Measurements from ENCODE around the gene FAHD2B.
"Not testable (repeated sequence)": the region's sequence is repeated elsewhere in the genome, so short reads cannot be mapped to it uniquely, and the experiment has no call there.

GRCh38 chr2:97113050-97113881, 18.6 kb upstream of the FAHD2B start, which contains the start of gene ANKRD36:
- peak in 1 of 2 experiments; percentile 65; a peak in 3 of 4 replicates for TF ChIP-seq CTCF (conservative IDR thresholded peaks at IDR 0.05; ENCODE audit: low read depth in 2 of 2)
- TF ChIP-seq EZH2phosphoT487 (IDR thresholded peaks at IDR 0.05; ENCODE audit: unreplicated experiment); REST (IDR thresholded peaks at IDR 0.05; ENCODE audit: unreplicated experiment); POLR2AphosphoS5 (IDR thresholded peaks at IDR 0.05; ENCODE audit: low read depth); ETS1 (IDR thresholded peaks at IDR 0.05); STAT1 (IDR thresholded peaks at IDR 0.05; ENCODE audit: unreplicated experiment); JUNB (IDR thresholded peaks at IDR 0.05; ENCODE audit: unreplicated experiment): not testable (repeated sequence)

All from GM23338 (cell line).